Activated CD8-positive, alpha-beta memory T cell treated with anti-CD3 and anti-CD28 coated beads, Interleukin-2, amount 50 U/mL, for 1 hour (primary cell): ENCODE results near the gene COMTD1.

Source experiments
- DNase-seq: peaks from one replicate; pipeline ENCODE4 v3.0.0-alpha.2; 2020; ENCODE audit errors: extremely low read depth

The COMTD1 gene

GRCh38 chr10:75245354-75246250, 9.8 kb upstream of the COMTD1 start:
- DNase-seq = no peak

GRCh38 chr10:75244487-75245353, 9.0 kb upstream of the COMTD1 start:
- DNase-seq = no peak

- no peak for DNase-seq
Measured at GRCh38 chr10:75243426-75243825, 7.7 kb upstream of the COMTD1 start.

GRCh38 chr10:75240329-75241076, 4.7 kb upstream of the COMTD1 start:
- DNase-seq = no peak

GRCh38 chr10:75239096-75239790, 3.5 kb upstream of the COMTD1 start:
- DNase-seq = no peak

DNA sequence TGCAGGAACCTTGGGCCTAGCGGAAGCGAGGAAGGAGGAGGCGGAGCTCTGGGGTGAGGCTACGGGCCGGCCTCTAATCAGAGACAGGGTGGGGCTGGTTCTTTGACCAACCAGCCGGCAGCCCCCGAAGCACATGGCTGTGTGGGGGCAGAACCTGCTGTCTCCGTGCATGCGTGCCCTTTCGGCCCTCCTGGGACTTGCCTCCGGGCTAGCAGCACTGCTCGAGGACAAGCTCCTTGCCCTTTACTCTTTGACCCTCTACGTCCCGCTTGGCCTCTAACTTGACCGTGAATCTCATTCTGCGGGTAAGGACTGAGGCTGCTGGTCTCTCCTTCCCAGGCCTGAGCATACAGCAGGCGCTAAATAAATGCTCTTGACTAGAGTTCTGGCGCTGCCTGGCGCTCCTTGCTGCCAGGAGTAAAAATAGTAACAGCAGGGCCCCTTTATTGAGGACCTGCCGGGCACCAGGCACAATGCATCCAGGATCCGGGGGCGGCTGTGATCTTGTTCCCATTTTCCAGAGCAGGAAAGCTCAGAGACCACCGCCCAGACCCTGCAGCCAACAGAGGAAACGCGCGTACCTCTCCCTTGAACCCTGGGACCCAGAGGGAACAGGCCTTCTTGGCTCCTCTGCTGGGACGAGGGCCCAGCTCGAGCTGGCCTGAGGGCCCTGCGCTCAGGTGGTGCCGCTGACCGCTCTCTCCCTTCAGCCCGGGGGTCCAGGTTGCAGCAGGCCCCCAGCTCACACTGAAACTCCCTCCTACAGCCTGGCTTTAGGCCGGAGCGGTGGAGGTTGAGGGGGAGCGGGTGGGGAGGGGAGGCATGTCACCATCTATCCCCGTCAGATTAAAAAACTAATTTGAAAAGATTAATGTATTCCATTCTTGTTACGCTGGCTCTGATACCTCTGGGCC, 2.7 kb upstream of the COMTD1 start:
- no peak for DNase-seq

DNA sequence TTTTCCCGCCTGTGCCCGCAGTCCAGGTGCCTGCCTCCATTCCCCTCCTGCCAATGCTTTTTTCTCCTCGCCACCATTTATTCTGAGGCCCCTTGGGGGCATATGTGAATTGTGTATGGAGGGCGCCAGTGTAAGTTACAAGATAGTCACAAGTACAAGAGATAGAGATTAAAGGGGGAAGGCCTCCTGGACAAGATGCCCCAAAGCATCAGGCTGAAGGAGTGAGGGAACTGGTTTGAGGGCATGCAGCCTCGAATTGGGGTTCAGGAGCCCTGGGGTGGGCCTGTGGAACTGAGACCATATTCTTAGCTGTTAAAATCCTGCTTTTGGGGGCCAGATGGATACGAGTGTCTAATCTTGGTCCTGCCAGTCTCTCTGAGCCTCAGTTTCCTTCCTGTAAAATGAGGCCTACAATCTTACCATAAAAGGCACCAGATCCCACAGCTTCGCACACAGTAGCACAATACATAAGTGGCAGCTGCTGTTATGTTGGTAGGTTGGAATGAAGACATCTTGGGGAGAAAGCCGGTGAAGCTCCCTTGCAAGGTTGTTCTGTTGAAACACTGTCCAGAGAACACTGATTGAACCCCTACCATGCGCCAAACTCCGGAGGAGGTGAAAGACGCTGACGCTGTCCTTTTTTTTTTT, 545 bp upstream of the COMTD1 start:
- no peak for DNase-seq

DNA sequence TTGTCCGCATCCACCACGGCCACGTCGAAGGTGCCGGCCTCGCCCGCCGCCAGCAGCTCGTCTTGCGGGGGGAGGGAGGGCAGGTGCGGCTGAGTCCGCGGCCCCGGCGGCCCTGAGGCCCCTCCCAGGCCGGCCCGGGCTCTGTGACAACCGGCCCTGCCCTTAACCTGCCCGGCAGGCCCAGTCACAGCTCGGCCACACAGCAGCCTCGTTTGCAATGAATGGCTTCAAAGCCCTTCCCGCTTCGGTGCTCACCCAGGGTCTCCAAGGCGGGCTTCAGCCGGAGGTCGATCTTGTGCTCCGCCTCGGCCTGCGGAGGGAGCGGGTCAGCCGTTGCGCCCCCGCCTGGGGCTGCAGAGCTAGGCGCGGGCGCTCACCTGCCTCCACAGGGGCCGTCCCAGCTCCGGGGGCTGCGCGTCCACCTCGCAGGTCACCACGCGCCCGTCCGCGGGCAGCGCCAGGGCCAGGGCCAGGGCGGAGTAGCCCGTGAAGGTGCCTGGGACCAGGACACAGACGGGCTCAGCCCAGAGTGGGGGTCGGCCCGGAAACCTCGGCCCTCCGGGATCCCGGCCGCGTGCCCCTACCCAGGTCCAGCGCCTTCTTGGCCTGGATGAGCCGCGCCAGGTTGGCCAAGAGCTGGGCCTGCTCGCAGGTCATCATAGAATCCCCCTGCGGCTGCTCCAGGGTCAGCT, 928 bp downstream of the COMTD1 start:
- DNase-seq = no peak

- peak; percentile 85 for DNase-seq
Measured at GRCh38 chr10:75234017-75234682, 1.6 kb downstream of the COMTD1 start.

GRCh38 chr10:75233444-75234016, 2.2 kb downstream of the COMTD1 start:
- no peak for DNase-seq

DNA sequence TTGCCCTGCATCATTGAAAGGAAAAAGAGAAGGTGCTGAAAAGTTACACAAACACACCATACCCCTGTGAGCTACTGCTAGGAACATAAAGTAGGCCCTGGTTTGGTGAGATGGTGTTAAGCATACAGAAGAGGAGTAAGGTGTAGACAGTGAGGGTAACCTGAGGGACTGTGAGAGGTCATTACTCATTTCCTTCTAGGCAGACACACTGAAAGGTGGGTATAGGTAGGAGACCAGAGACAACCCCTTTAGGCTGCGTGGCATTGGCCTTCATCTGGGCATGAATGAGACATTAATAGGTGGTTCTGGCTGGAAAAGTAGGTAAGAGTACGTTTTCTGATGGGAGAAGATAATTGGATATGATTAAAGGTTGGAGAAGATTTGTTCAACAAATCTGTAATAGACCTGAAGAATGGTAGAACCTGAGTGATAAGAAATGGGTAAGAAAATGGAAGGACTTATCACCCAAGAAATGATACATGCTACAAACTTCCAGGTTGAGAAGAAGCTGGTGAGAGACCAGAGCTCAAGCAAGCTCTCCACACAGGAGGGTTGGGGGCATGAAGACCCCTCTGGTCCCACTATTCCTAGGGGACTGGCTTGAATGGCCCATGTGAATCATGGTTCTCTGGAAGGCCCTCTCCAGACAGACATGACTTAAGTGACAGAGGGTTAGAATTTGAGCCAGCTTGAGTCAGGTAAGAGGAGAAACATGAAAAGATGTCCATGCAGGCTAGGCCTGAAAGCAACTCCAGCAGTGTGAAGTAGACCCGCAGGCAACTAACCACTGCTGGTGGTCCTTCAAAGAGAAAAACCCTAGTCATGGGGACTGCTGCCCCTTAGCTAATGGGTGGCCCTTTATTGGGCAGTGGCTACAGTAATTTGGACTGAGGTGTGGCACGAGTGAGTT, 3.8 kb downstream of the COMTD1 start:
- no peak for DNase-seq

- peak; percentile 88 for DNase-seq
Measured at GRCh38 chr10:75230600-75231038, 5.1 kb downstream of the COMTD1 start.

DNA sequence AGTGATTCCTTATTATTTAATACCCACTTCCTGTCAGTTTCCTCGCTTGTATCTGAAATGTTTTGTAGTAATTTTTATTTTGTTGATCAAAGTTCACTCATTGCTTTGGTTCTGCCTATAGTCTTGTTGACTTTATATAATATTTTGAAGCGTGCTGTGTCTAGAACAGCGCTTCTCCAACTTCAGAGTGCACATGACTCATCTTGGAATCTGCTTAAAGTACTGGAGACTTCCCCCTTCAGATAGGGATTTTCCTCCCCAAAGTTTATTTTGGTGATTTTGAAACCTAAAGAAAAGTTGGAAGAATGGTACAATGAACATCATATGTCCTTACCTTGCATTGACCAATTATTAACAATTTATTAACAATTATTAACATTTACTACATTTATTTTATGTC, 5.8 kb downstream of the COMTD1 start:
- DNase-seq = no peak

DNA sequence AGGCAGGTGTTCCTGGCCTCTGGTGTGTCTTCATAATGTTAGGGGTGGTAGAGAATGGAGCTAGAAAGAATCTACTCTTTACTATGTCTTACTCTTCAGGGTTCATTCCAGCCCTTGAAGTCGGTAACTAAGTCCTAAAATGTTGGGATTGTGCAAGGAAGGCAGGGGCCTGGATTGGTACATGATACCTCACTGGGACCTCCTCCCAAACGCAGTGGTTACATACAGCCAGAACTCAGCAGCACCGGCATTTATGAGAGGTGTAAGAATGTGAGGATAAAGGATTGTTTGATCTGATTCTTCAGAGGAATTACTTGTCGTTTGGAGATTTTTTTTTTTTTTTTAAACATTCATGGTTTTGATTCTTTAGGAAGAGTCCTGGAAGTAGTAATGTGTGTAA, 6.9 kb downstream of the COMTD1 start:
- DNase-seq = no peak

GRCh38 chr10:75228278-75228677, 7.5 kb downstream of the COMTD1 start:
- DNase-seq = no peak

- no peak for DNase-seq
Measured at GRCh38 chr10:75226656-75227055, 9.1 kb downstream of the COMTD1 start.

DNA sequence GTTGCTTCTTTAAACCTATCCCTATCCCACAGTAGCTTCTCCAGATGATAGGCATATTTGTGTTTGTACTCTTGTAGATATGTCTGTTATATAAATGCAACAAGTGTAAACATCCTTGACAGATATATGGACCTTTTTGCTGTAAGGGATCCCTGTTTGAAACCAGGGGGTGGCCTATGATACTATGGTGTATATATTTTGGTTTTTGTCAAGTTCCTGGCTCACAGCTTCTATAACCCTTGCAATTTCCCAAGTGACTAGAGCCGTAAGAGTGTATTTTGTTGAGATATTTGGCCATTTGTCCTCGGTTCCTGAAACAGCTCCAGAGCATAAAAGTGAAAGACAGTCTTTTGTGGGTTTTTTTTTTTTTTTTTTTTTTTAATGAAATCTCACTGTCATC, 9.7 kb downstream of the COMTD1 start:
- no peak for DNase-seq
